Measurements from ENCODE around the gene GUK1. TPM values are rescaled to one million over a fixed set of nuclear protein-coding genes. Genes with fewer than 3 reads are reported as not detected.

Gene GUK1, protein sequence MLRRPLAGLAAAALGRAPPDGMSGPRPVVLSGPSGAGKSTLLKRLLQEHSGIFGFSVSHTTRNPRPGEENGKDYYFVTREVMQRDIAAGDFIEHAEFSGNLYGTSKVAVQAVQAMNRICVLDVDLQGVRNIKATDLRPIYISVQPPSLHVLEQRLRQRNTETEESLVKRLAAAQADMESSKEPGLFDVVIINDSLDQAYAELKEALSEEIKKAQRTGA
- 100 to 1,000 TPM; 167 to 315 TPM for total RNA-seq
- polyA plus RNA-seq (ENCODE audit: insufficient read length in 2 of 2): 100 to 1,000 TPM; 380 to 396 TPM
- long read RNA-seq, donor 1, transcript GUK1-208 (7 exons, 842 nt): minor isoform, 22 of 335 reads
- long read RNA-seq, donor 1, transcript GUK1-201 (9 exons, 1,084 nt): minor isoform, 39 of 335 reads
- long read RNA-seq, donor 1, transcript GUK1-202 (7 exons, 940 nt): minor isoform, 72 of 335 reads
- long read RNA-seq, donor 1, transcript GUK1-210 (8 exons, 990 nt): major isoform, 120 of 335 reads
- long read RNA-seq, donor 1, partial matches to known transcripts: 41 of 335 reads
- long read RNA-seq, donor 1, other reads (novel, unspliced or antisense): 13 of 335 reads
- long read RNA-seq, donor 2, transcript GUK1-210 (8 exons, 990 nt): major isoform, 55 of 104 reads
- long read RNA-seq, donor 2, transcript GUK1-201 (9 exons, 1,084 nt): minor isoform, 14 of 104 reads
- long read RNA-seq, donor 2, transcript GUK1-208 (7 exons, 842 nt): minor isoform, 7 of 104 reads
- long read RNA-seq, donor 2, transcript GUK1-202 (7 exons, 940 nt): minor isoform, 6 of 104 reads
- long read RNA-seq, donor 2, partial matches to known transcripts: 7 of 104 reads
- long read RNA-seq, donor 2, other reads (novel, unspliced or antisense): 0 of 104 reads
- long read RNA-seq, donor 3, transcript GUK1-210 (8 exons, 990 nt): major isoform, 56 of 104 reads
- long read RNA-seq, donor 3, transcript GUK1-201 (9 exons, 1,084 nt): minor isoform, 15 of 104 reads
- long read RNA-seq, donor 3, transcript GUK1-208 (7 exons, 842 nt): minor isoform, 13 of 104 reads
- long read RNA-seq, donor 3, transcript GUK1-202 (7 exons, 940 nt): minor isoform, 14 of 104 reads
- long read RNA-seq, donor 3, partial matches to known transcripts: 0 of 104 reads
- long read RNA-seq, donor 3, other reads (novel, unspliced or antisense): 0 of 104 reads
- long read RNA-seq, donor 4, transcript GUK1-208 (7 exons, 842 nt): minor isoform, 6 of 256 reads
- long read RNA-seq, donor 4, transcript GUK1-210 (8 exons, 990 nt): major isoform, 114 of 256 reads
- long read RNA-seq, donor 4, transcript GUK1-201 (9 exons, 1,084 nt): minor isoform, 32 of 256 reads
- long read RNA-seq, donor 4, transcript GUK1-202 (7 exons, 940 nt): minor isoform, 42 of 256 reads
- long read RNA-seq, donor 4, partial matches to known transcripts: 41 of 256 reads
- long read RNA-seq, donor 4, other reads (novel, unspliced or antisense): 6 of 256 reads

GRCh38 chr1:228139931-228140723, at the start of gene GUK1:
Gene GUK1, plus strand, starts transcription at chr1:228140279. Its CDS starts 24 bp downstream, at chr1:228140303.
- H3K9me3 ChIP-seq (ENCODE audit: control insufficient read depth, insufficient read depth, low read length): no peaks in the 10 kb centered on the region
- H3K4me3 ChIP-seq (ENCODE audit: low read depth, low read length): peak within 1 kb of the TSS; percentile 82
- H3K27me3 ChIP-seq (ENCODE audit: control insufficient read depth, insufficient read depth, low read length): no peaks in the 10 kb centered on the region
- WGBS (ENCODE audit: insufficient coverage): under 1% methylated on average over 95 of the region's 95 CpGs
- peak within 1 kb of the TSS; percentile 84 for H3K27ac ChIP-seq (ENCODE audit: low read depth, low read length)
- DNase-seq (ENCODE audit: low read depth in 4 of 6, low spot score in 6 of 6): peak; percentile 83 to 99 (median 92)
- H3K4me1 ChIP-seq (ENCODE audit: control insufficient read depth, insufficient read depth, low read length): peaks cover 44% of the 10 kb centered on the region
- peaks cover 35% of the 10 kb centered on the region for H3K36me3 ChIP-seq (ENCODE audit: control insufficient read depth, insufficient read depth, low read length)

GRCh38 chr1:228090613-228091081, 49.4 kb upstream of the GUK1 start:
- H3K4me1 ChIP-seq (ENCODE audit: control insufficient read depth, insufficient read depth, low read length): peaks cover 35% of the 10 kb centered on the region
- H3K36me3 ChIP-seq (ENCODE audit: control insufficient read depth, insufficient read depth, low read length): peaks cover 27% of the 10 kb centered on the region
- H3K27me3 ChIP-seq (ENCODE audit: control insufficient read depth, insufficient read depth, low read length): no peaks in the 10 kb centered on the region
- WGBS (ENCODE audit: insufficient coverage): 64% methylated on average over 1 of the region's 2 CpGs
- DNase-seq (ENCODE audit: low read depth in 4 of 6, low spot score in 6 of 6): peak in 1 of 6 donors; percentile 33
- H3K9me3 ChIP-seq (ENCODE audit: control insufficient read depth, insufficient read depth, low read length): peaks cover 10% of the 10 kb centered on the region
- no peak overlapping the region for H3K4me3 ChIP-seq (ENCODE audit: low read depth, low read length)
- H3K27ac ChIP-seq (ENCODE audit: low read depth, low read length): no peak overlapping the region

- Histone ChIP-seq H3K27ac (ENCODE audit: low read depth, low read length) (no peak overlapping the region), H3K36me3 (ENCODE audit: control insufficient read depth, insufficient read depth, low read length) (peaks cover 28% of the 10 kb centered on the region), H3K4me3 (ENCODE audit: low read depth, low read length) (no peak overlapping the region), H3K27me3 (ENCODE audit: control insufficient read depth, insufficient read depth, low read length) (no peaks in the 10 kb centered on the region), H3K9me3 (ENCODE audit: control insufficient read depth, insufficient read depth, low read length) (peaks cover 10% of the 10 kb centered on the region), H3K4me1 (ENCODE audit: control insufficient read depth, insufficient read depth, low read length) (peaks cover 32% of the 10 kb centered on the region)
- DNase-seq (ENCODE audit: low read depth in 4 of 6, low spot score in 6 of 6): no peak
- WGBS (ENCODE audit: insufficient coverage): 92% methylated on average over 3 of the region's 4 CpGs
These were observed 49.0 kb upstream of the GUK1 start for GRCh38 chr1:228091084-228091483.

GRCh38 chr1:228092342-228093049, 47.6 kb upstream of the GUK1 start:
- 96% methylated on average over 11 of the region's 11 CpGs for WGBS (ENCODE audit: insufficient coverage)
- Histone ChIP-seq H3K9me3 (ENCODE audit: control insufficient read depth, insufficient read depth, low read length) (peaks cover 10% of the 10 kb centered on the region), H3K36me3 (ENCODE audit: control insufficient read depth, insufficient read depth, low read length) (peaks cover 42% of the 10 kb centered on the region), H3K27me3 (ENCODE audit: control insufficient read depth, insufficient read depth, low read length) (no peaks in the 10 kb centered on the region), H3K4me3 (ENCODE audit: low read depth, low read length) (no peak overlapping the region), H3K4me1 (ENCODE audit: control insufficient read depth, insufficient read depth, low read length) (peaks cover 32% of the 10 kb centered on the region), H3K27ac (ENCODE audit: low read depth, low read length) (no peak overlapping the region)
- no peak for DNase-seq (ENCODE audit: low read depth in 4 of 6, low spot score in 6 of 6)

- peaks cover 10% of the 10 kb centered on the region for H3K9me3 ChIP-seq (ENCODE audit: control insufficient read depth, insufficient read depth, low read length)
- H3K36me3 ChIP-seq (ENCODE audit: control insufficient read depth, insufficient read depth, low read length): peaks cover 45% of the 10 kb centered on the region
These were observed 46.8 kb upstream of the GUK1 start for GRCh38 chr1:228093050-228093906.

GRCh38 chr1:228094432-228095016, 45.6 kb upstream of the GUK1 start:
- H3K4me3 ChIP-seq (ENCODE audit: low read depth, low read length): no peak overlapping the region
- H3K4me1 ChIP-seq (ENCODE audit: control insufficient read depth, insufficient read depth, low read length): peaks cover 13% of the 10 kb centered on the region
- H3K36me3 ChIP-seq (ENCODE audit: control insufficient read depth, insufficient read depth, low read length): peaks cover 47% of the 10 kb centered on the region
- DNase-seq (ENCODE audit: low read depth in 4 of 6, low spot score in 6 of 6): no peak
- H3K9me3 ChIP-seq (ENCODE audit: control insufficient read depth, insufficient read depth, low read length): peaks cover 10% of the 10 kb centered on the region
- 100% methylated on average over 4 of the region's 13 CpGs for WGBS (ENCODE audit: insufficient coverage)
- no peaks in the 10 kb centered on the region for H3K27me3 ChIP-seq (ENCODE audit: control insufficient read depth, insufficient read depth, low read length)
- no peak overlapping the region for H3K27ac ChIP-seq (ENCODE audit: low read depth, low read length)

More at GRCh38 chr1:228093050-228093906, 46.8 kb upstream of the GUK1 start:
- H3K4me1 ChIP-seq (ENCODE audit: control insufficient read depth, insufficient read depth, low read length): peaks cover 25% of the 10 kb centered on the region
- no peak for DNase-seq (ENCODE audit: low read depth in 4 of 6, low spot score in 6 of 6)
- WGBS (ENCODE audit: insufficient coverage): 94% methylated on average over 14 of the region's 20 CpGs
- H3K27me3 ChIP-seq (ENCODE audit: control insufficient read depth, insufficient read depth, low read length): no peaks in the 10 kb centered on the region
- no peak overlapping the region for H3K27ac ChIP-seq (ENCODE audit: low read depth, low read length)
- no peak overlapping the region for H3K4me3 ChIP-seq (ENCODE audit: low read depth, low read length)

DNA sequence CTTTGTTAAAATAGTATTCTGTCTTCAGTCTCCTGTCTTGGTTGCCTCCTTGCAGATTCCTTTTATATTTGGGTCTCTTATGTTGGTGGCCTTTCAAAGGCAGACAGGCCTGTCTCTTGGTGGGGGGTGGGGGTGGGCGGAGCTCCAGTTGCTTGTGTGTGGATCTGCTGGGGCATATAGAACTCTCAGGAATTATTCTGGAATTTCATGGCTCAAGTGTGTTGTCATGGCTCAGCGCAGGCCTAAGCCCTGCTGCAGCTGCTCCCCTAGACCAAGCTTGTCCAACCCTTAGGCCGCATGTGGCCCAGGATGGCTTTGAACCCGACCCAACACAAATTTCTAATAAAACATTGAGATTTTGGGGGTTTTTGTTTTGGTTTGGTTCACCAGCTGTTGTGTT, 44.9 kb upstream of the GUK1 start:
- 100% methylated on average over 2 of the region's 4 CpGs for WGBS (ENCODE audit: insufficient coverage)
- Histone ChIP-seq H3K27me3 (ENCODE audit: control insufficient read depth, insufficient read depth, low read length) (no peaks in the 10 kb centered on the region), H3K4me3 (ENCODE audit: low read depth, low read length) (no peak overlapping the region), H3K27ac (ENCODE audit: low read depth, low read length) (no peak overlapping the region), H3K9me3 (ENCODE audit: control insufficient read depth, insufficient read depth, low read length) (peaks cover 10% of the 10 kb centered on the region), H3K36me3 (ENCODE audit: control insufficient read depth, insufficient read depth, low read length) (peaks cover 54% of the 10 kb centered on the region), H3K4me1 (ENCODE audit: control insufficient read depth, insufficient read depth, low read length) (peaks cover 6% of the 10 kb centered on the region)
- DNase-seq (ENCODE audit: low read depth in 4 of 6, low spot score in 6 of 6): no peak
